Liver (tissue), 9 donors: ENCODE measurements around the gene MED17. TPM values are rescaled to one million over a fixed set of nuclear protein-coding genes. Genes with fewer than 3 reads are reported as not detected.

ENCODE experiments used
- DNase-seq: peaks from one replicate; pipeline ENCODE4 v3.0.0-alpha.2; 2017; ENCODE audit warnings: low spot score
- H3K27ac ChIP-seq, 2 donors: one replicate each; pipeline ENCODE4 v1.7.0; 2013; ENCODE audit warnings: inconsistent platforms in 2 of 2, low read length in 2 of 2, control low read depth in 1 of 2, low read depth in 1 of 2, mild to moderate bottlenecking in 1 of 2
- H3K27me3 ChIP-seq, 4 donors: one replicate each; pipeline versions ENCODE4 v1.6.1 to v1.7.0; 2013; ENCODE audit warnings: low read length in 3 of 4, inconsistent platforms in 1 of 4, mild to moderate bottlenecking in 1 of 4, moderate library complexity in 1 of 4; ENCODE audit not compliant: control insufficient read depth in 4 of 4, insufficient read depth in 4 of 4
- H3K36me3 ChIP-seq, 4 donors: one replicate each; pipeline versions ENCODE4 v1.6.1 to v1.7.0; 2013; ENCODE audit warnings: low read length in 3 of 4, mild to moderate bottlenecking in 3 of 4, low read depth in 1 of 4, moderate library complexity in 1 of 4; ENCODE audit not compliant: control insufficient read depth in 4 of 4, insufficient read depth in 3 of 4
- H3K4me1 ChIP-seq, 4 donors: one replicate each; pipeline versions ENCODE4 v1.6.1 to v1.7.0; 2013; ENCODE audit warnings: low read length in 3 of 4, mild to moderate bottlenecking in 3 of 4, moderate library complexity in 1 of 4; ENCODE audit not compliant: control insufficient read depth in 4 of 4, insufficient read depth in 4 of 4
- H3K4me3 ChIP-seq, 3 donors: one replicate each; pipeline versions ENCODE4 v1.6.1 to v1.7.0; 2013; ENCODE audit warnings: low read length in 3 of 3, control low read depth in 1 of 3, low read depth in 1 of 3, mild to moderate bottlenecking in 1 of 3
- H3K9ac ChIP-seq, 2 donors: one replicate each; pipeline ENCODE4 v1.7.0; 2013; ENCODE audit warnings: low read length in 2 of 2, mild to moderate bottlenecking in 2 of 2, moderate library complexity in 2 of 2, control low read depth in 1 of 2, low read depth in 1 of 2
- H3K9me3 ChIP-seq, 4 donors: one replicate each; pipeline versions ENCODE4 v1.6.1 to v1.7.0; 2013; ENCODE audit warnings: low read length in 3 of 4; ENCODE audit not compliant: control insufficient read depth in 4 of 4
- EGR1 ChIP-seq, 2 donors: IDR thresholded peaks; 2 replicates each; pipeline ENCODE4 v1.6.1; 2016 to 2018; ENCODE audit warnings: antibody characterized with exemption in 2 of 2, low read depth in 2 of 2
- FOXA1 ChIP-seq: IDR thresholded peaks from 2 replicates; pipeline ENCODE4 v1.6.1; 2016; ENCODE audit warnings: antibody characterized with exemption
- FOXA2 ChIP-seq: IDR thresholded peaks from 2 replicates; pipeline ENCODE4 v1.6.1; 2016; ENCODE audit warnings: antibody characterized with exemption
- GABPA ChIP-seq, 2 donors: IDR thresholded peaks in 1 of 2; conservative IDR thresholded peaks in 1 of 2; 2 replicates each; pipeline ENCODE4 v1.6.1; 2016; ENCODE audit warnings: antibody characterized with exemption in 2 of 2, mild to moderate bottlenecking in 1 of 2, moderate library complexity in 1 of 2
- HNF4A ChIP-seq, 2 donors: conservative IDR thresholded peaks; 2 replicates each; pipeline ENCODE4 v1.6.1; 2016; ENCODE audit warnings: antibody characterized with exemption in 2 of 2, mild to moderate bottlenecking in 2 of 2
- HNF4G ChIP-seq: IDR thresholded peaks from 2 replicates; pipeline ENCODE4 v1.6.1; 2016; ENCODE audit warnings: antibody characterized with exemption
- JUND ChIP-seq, 2 donors: IDR thresholded peaks; 2 replicates each; pipeline ENCODE4 v1.6.1; 2016; ENCODE audit warnings: antibody characterized with exemption in 2 of 2
- NR2F2 ChIP-seq: IDR thresholded peaks from 2 replicates; pipeline ENCODE4 v1.6.1; 2016; ENCODE audit warnings: antibody characterized with exemption
- RAD21 ChIP-seq, 2 donors: IDR thresholded peaks; 2 replicates each; pipeline ENCODE4 v1.6.1; 2016; ENCODE audit warnings: antibody characterized with exemption in 2 of 2, mild to moderate bottlenecking in 2 of 2
- RXRA ChIP-seq, 2 donors: IDR thresholded peaks; 2 replicates each; pipeline ENCODE4 v1.6.1; 2017 to 2018; ENCODE audit warnings: antibody characterized with exemption in 2 of 2, mild to moderate bottlenecking in 1 of 2
- SP1 ChIP-seq: IDR thresholded peaks from 2 replicates; pipeline ENCODE4 v1.6.1; 2018; ENCODE audit warnings: antibody characterized with exemption, mild to moderate bottlenecking
- TAF1 ChIP-seq: conservative IDR thresholded peaks from 2 replicates; pipeline ENCODE4 v1.6.1; 2016; ENCODE audit warnings: antibody characterized with exemption, mild to moderate bottlenecking
- YY1 ChIP-seq: IDR thresholded peaks from 2 replicates; pipeline ENCODE4 v1.6.1; 2016; ENCODE audit warnings: antibody characterized with exemption, mild to moderate bottlenecking
- WGBS: extraction: QIAGEN DNeasy Blood & Tissue Kit; methylation state at CpG from one replicate; pipeline ENCODE4 v1.1.7; 2013; 5-methylcytosine and 5-hydroxymethylcytosine counted together
- polyA plus RNA-seq, 2 donors: library from polyadenylated mRNA; stranded (reverse) in 1 of 2; unstranded in 1 of 2; fragments of 200-250 nt in 1 of 2; fragments of >200 nt in 1 of 2; fragmentation: Nextera tagmentation in 1 of 2; extraction: Ambion mirVana in 1 of 2; gene quantifications; one replicate each; pipeline versions ENCODE4 v1.2.1 to v1.2.3, GENCODE V29; 2013 to 2015
- total RNA-seq, 2 donors: library from RNA; depleted of rRNA; stranded (reverse); fragments of >200 nt; gene quantifications; one replicate each; pipeline ENCODE4 v1.2.3, GENCODE V29; 2014
- TF ChIP-seq, protein P1 (sequence below): fragments of 150-350 bp; IDR thresholded peaks from 2 replicates; pipeline ENCODE4 v1.5.1; 2017; ENCODE audit warnings: improper control_type of control experiment, low read depth, low read length; ENCODE audit not compliant: missing input control
- TF ChIP-seq, protein P2 (sequence below): IDR thresholded peaks from 2 replicates; pipeline ENCODE4 v1.6.1; 2016; ENCODE audit warnings: antibody characterized with exemption, mild to moderate bottlenecking
- TF ChIP-seq, protein P3 (sequence below): IDR thresholded peaks from 2 replicates; pipeline ENCODE4 v1.6.1; 2016; ENCODE audit warnings: antibody characterized with exemption
- TF ChIP-seq, protein P4 (sequence below): IDR thresholded peaks from 2 replicates; pipeline ENCODE4 v1.6.1; 2016; ENCODE audit warnings: antibody characterized with exemption
- TF ChIP-seq, protein P5 (sequence below): IDR thresholded peaks from 2 replicates; pipeline ENCODE4 v1.6.1; 2016; ENCODE audit warnings: antibody characterized with exemption
- donor health status: healthy.
- donor health status: healthy.
- donor health status: healthy.
- donor health status: healthy.
- donor health status: healthy.

MED17 gene
- total and polyA plus RNA-seq, 4 donors = 2.8 to 12.7 (median 7.5) TPM

DNA sequence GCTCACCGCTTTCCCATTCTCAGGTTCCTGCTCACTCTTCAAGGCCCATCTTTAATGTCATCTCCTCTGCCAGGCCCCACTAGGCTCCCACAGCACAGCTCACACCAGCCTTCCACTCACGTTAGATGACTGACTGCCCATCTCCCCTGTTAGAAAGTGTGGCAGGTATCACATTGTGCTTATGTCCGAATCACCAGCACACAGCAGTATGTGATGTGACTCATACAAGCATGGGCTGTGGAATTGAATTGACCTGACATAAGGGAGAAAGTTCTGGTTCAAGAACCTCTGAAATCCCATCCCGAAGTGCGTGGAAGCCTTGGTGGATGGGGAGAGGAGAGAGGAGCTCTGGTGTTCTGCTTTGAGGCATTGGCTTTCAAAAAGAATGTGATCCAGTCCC lies 59.8 kb downstream of the MED17 start:
- DNase-seq = no peak
- H3K27me3 ChIP-seq = no peaks in the 10 kb centered on the region
- no peak overlapping the region for H3K4me3 ChIP-seq
- H3K4me1 ChIP-seq = no peaks in the 10 kb centered on the region
- 95% methylated on average over 5 of the region's 5 CpGs for WGBS
- H3K9me3 ChIP-seq = no peaks in the 10 kb centered on the region
- TF ChIP-seq HNF4A (conservative IDR thresholded peaks at IDR 0.05) (no peak), TAF1 (no peak), SP1 (no peak), YY1 (no peak), FOXA1 (no peak), RAD21 (IDR thresholded peaks at IDR 0.05) (no peak)
- TF ChIP-seq, protein P1, sequence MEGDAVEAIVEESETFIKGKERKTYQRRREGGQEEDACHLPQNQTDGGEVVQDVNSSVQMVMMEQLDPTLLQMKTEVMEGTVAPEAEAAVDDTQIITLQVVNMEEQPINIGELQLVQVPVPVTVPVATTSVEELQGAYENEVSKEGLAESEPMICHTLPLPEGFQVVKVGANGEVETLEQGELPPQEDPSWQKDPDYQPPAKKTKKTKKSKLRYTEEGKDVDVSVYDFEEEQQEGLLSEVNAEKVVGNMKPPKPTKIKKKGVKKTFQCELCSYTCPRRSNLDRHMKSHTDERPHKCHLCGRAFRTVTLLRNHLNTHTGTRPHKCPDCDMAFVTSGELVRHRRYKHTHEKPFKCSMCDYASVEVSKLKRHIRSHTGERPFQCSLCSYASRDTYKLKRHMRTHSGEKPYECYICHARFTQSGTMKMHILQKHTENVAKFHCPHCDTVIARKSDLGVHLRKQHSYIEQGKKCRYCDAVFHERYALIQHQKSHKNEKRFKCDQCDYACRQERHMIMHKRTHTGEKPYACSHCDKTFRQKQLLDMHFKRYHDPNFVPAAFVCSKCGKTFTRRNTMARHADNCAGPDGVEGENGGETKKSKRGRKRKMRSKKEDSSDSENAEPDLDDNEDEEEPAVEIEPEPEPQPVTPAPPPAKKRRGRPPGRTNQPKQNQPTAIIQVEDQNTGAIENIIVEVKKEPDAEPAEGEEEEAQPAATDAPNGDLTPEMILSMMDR = no peak
- TF ChIP-seq, protein P2, sequence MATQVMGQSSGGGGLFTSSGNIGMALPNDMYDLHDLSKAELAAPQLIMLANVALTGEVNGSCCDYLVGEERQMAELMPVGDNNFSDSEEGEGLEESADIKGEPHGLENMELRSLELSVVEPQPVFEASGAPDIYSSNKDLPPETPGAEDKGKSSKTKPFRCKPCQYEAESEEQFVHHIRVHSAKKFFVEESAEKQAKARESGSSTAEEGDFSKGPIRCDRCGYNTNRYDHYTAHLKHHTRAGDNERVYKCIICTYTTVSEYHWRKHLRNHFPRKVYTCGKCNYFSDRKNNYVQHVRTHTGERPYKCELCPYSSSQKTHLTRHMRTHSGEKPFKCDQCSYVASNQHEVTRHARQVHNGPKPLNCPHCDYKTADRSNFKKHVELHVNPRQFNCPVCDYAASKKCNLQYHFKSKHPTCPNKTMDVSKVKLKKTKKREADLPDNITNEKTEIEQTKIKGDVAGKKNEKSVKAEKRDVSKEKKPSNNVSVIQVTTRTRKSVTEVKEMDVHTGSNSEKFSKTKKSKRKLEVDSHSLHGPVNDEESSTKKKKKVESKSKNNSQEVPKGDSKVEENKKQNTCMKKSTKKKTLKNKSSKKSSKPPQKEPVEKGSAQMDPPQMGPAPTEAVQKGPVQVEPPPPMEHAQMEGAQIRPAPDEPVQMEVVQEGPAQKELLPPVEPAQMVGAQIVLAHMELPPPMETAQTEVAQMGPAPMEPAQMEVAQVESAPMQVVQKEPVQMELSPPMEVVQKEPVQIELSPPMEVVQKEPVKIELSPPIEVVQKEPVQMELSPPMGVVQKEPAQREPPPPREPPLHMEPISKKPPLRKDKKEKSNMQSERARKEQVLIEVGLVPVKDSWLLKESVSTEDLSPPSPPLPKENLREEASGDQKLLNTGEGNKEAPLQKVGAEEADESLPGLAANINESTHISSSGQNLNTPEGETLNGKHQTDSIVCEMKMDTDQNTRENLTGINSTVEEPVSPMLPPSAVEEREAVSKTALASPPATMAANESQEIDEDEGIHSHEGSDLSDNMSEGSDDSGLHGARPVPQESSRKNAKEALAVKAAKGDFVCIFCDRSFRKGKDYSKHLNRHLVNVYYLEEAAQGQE = no peak
- TF ChIP-seq, protein P3, sequence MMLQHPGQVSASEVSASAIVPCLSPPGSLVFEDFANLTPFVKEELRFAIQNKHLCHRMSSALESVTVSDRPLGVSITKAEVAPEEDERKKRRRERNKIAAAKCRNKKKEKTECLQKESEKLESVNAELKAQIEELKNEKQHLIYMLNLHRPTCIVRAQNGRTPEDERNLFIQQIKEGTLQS = no peak
- no peak overlapping the region for H3K9ac ChIP-seq
- H3K36me3 ChIP-seq = no peaks in the 10 kb centered on the region
- H3K27ac ChIP-seq = no peak overlapping the region

DNA sequence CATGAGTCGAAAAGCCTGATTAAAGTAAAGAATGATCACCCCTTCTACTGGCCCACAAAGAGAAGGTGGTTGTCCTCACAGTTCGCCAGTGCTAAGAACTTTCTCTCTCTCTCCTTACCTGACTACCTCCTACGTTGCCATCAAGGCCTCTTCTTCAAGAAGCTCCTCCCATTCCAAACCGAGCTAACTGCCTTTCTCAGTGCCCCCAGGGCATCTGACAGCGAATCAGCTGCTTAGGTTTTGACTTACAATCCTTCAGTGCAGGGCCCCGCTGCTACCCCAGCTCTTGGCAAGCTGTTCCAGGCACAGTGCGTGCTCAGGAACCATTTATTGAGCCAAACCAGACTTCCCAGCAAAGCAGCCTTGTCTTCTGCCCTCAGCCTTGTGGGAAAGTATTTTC lies 60.5 kb downstream of the MED17 start:
- Histone ChIP-seq H3K4me1 (peaks cover 0 to 2% (median under 1%) of the 10 kb centered on the region in 4 donors), H3K9ac (no peak overlapping the region), H3K4me3 (no peak overlapping the region), H3K27me3 (no peaks in the 10 kb centered on the region), H3K27ac (no peak overlapping the region), H3K9me3 (no peaks in the 10 kb centered on the region), H3K36me3 (no peaks in the 10 kb centered on the region)
- 78% methylated on average over 7 of the region's 7 CpGs for WGBS
- DNase-seq = no peak
- TF ChIP-seq TAF1 = no peak
- TF ChIP-seq NR2F2 = no peak
- TF ChIP-seq FOXA1 = no peak
- TF ChIP-seq, protein P4, sequence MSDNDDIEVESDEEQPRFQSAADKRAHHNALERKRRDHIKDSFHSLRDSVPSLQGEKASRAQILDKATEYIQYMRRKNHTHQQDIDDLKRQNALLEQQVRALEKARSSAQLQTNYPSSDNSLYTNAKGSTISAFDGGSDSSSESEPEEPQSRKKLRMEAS = no peak
- no peak for TF ChIP-seq HNF4A (conservative IDR thresholded peaks at IDR 0.05)
- no peak for TF ChIP-seq JUND (IDR thresholded peaks at IDR 0.05)
- no peak for TF ChIP-seq YY1
- TF ChIP-seq FOXA2 = no peak
- TF ChIP-seq, protein P5, sequence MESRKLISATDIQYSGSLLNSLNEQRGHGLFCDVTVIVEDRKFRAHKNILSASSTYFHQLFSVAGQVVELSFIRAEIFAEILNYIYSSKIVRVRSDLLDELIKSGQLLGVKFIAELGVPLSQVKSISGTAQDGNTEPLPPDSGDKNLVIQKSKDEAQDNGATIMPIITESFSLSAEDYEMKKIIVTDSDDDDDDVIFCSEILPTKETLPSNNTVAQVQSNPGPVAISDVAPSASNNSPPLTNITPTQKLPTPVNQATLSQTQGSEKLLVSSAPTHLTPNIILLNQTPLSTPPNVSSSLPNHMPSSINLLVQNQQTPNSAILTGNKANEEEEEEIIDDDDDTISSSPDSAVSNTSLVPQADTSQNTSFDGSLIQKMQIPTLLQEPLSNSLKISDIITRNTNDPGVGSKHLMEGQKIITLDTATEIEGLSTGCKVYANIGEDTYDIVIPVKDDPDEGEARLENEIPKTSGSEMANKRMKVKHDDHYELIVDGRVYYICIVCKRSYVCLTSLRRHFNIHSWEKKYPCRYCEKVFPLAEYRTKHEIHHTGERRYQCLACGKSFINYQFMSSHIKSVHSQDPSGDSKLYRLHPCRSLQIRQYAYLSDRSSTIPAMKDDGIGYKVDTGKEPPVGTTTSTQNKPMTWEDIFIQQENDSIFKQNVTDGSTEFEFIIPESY = no peak
- TF ChIP-seq, protein P3 = no peak
- no peak for TF ChIP-seq SP1
- TF ChIP-seq RXRA (IDR thresholded peaks at IDR 0.05) = no peak
- TF ChIP-seq HNF4G = no peak
- no peak for TF ChIP-seq EGR1 (IDR thresholded peaks at IDR 0.05; ENCODE audit: low read depth in 2 of 2)
- TF ChIP-seq RAD21 (IDR thresholded peaks at IDR 0.05) = no peak
- TF ChIP-seq GABPA (IDR thresholded peaks at IDR 0.05 in 1 of 2, conservative IDR thresholded peaks at IDR 0.05 in 1 of 2) = no peak
- TF ChIP-seq, protein P2 = no peak
- TF ChIP-seq, protein P1 = no peak
